Heart left ventricle (tissue), 16 donors: ENCODE results near the gene BRIX1. TPM values are rescaled to one million over a fixed set of nuclear protein-coding genes. Genes with fewer than 3 reads are reported as not detected.

Experiments
- ATAC-seq, 4 donors: fragments of 200-7000 bp; cut with Tn5 transposase; one replicate each; pipeline ENCODE4 v1.9.1; 2020 to 2022; ENCODE audit warnings: moderate library complexity in 4 of 4, mild to moderate bottlenecking in 3 of 4, moderate number of reproducible peaks in 1 of 4
- DNase-seq, 5 donors: peaks; one replicate each; pipeline ENCODE4 v3.0.0-alpha.2; 2020
- H3K27ac ChIP-seq, 12 donors: fragments of 200-600 bp; sonication (generic) in 4 of 12; one replicate each; pipeline versions ENCODE4 v1.5.0 to v1.8.0; 2016 to 2022; ENCODE audit warnings: mild to moderate bottlenecking in 2 of 12
- H3K27me3 ChIP-seq, 9 donors: fragments of 200-600 bp; sonication (generic) in 2 of 9; one replicate each; pipeline versions ENCODE4 v1.5.1 to v1.8.0; 2016 to 2022; ENCODE audit warnings: mild to moderate bottlenecking in 3 of 9
- H3K36me3 ChIP-seq, 9 donors: fragments of 200-600 bp; sonication (generic) in 2 of 9; one replicate each; pipeline versions ENCODE4 v1.5.0 to v1.8.0; 2018 to 2022; ENCODE audit warnings: mild to moderate bottlenecking in 2 of 9
- H3K4me1 ChIP-seq, 12 donors: fragments of 200-600 bp; sonication (generic) in 4 of 12; one replicate each; pipeline versions ENCODE4 v1.5.0 to v1.8.0; 2016 to 2022; ENCODE audit warnings: mild to moderate bottlenecking in 3 of 12
- H3K4me3 ChIP-seq, 12 donors: fragments of 200-600 bp; sonication (generic) in 4 of 12; one replicate each; pipeline versions ENCODE4 v1.5.0 to v1.8.0; 2017 to 2022; ENCODE audit warnings: mild to moderate bottlenecking in 9 of 12, moderate library complexity in 4 of 12
- H3K9me3 ChIP-seq, 12 donors: fragments of 200-600 bp; sonication (generic) in 4 of 12; one replicate each; pipeline versions ENCODE4 v1.5.0 to v1.8.0; 2016 to 2022; ENCODE audit warnings: mild to moderate bottlenecking in 1 of 12
- CTCF ChIP-seq, 12 donors: fragments of 200-600 bp; sonication (generic) in 4 of 12; IDR thresholded peaks; one replicate each; pipeline versions ENCODE4 v1.5.0 to v1.8.0; 2018 to 2022; ENCODE audit warnings: antibody characterized with exemption in 12 of 12, mild to moderate bottlenecking in 5 of 12
- POLR2A ChIP-seq, 2 donors: fragments of 450-650 bp; IDR thresholded peaks; one replicate each; pipeline ENCODE4 v1.6.1; 2017; ENCODE audit warnings: antibody characterized with exemption in 2 of 2, mild to moderate bottlenecking in 2 of 2, moderate library complexity in 2 of 2
- WGBS, 4 donors: extraction: QIAGEN DNeasy Blood & Tissue Kit in 2 of 4; methylation state at CpG; one replicate each; pipeline versions ENCODE4 v1.1.5 to v1.1.7; 2013 to 2018; 5-methylcytosine and 5-hydroxymethylcytosine counted together
- intact Hi-C, 10 donors: fragments of 100-400 bp; cut with DNase I; formaldehyde crosslinking; loops; one replicate each; pipeline versions ENCODE4 v1.11.1 to v1.14.2; 2022
- long read RNA-seq, 3 donors: library from polyadenylated mRNA; unstranded; transcript quantifications; one replicate each; pipeline ENCODE4 v2.0.0, GENCODE V29; 2020 to 2021
- polyA plus RNA-seq, 2 donors: library from polyadenylated mRNA; stranded (reverse); fragments of 200-250 nt; gene quantifications; one replicate each; pipeline ENCODE4 v1.2.3, GENCODE V29; 2013
- total RNA-seq, 9 donors: library from RNA; depleted of rRNA in 2 of 9; stranded (reverse); fragments of >200 nt in 2 of 9; fragmentation: NEBNext Ultra II Directional in 3 of 9; extraction: Animal tissue kit (Norgen Biotek cat#: 25700) in 3 of 9; gene quantifications; one replicate each; pipeline versions ENCODE4 v1.1.0 to v1.2.4, GENCODE V29; 2016 to 2023
- donor health status: ischemic (EF 13 %, LVEDD 7.1; RV severe dilation, severe dysfunction).
- donor health status: healthy with polysubstance abuse.
- donor health status: DM: no; HTN: yes; CAD: no.
- donor health status: DM: no; HTN: no; CAD: no.
- donor health status: ischemic (EF 25% LVEDD 6.9; RV normal size, moderate dysfunction).
- donor health status: ischemic (EF 25% LVEDD 5.7; RV mildly dilated, moderate dysfunction).
- donor health status: healthy.
- donor health status: DM: yes; HTN: yes; CAD: no.
- donor health status: ischemic (EF 35%, LVEDD 5.7; RV mildly dilated, moderate dysfunction).
- donor health status: nonischemic (EF 11% LVEDD 7.7; RV severe dilation, severe dysfunction).
- donor health status: DM: yes; HTN: yes; CAD: no.
- donor health status: PGD.
- donor health status: ischemic (EF 29% LVEDD 5.4; RV normal size, mild dysfunction).
- donor health status: nonischemic (EF 23%, LVEDD 6.1; RV moderate dilation, normal function).

The BRIX1 gene
- 10 to 100 TPM; 10.5 to 19.6 (median 14.5) TPM for total RNA-seq
- 10 to 100 TPM; 10.2 to 14.9 TPM for polyA plus RNA-seq
- long read RNA-seq, donor 1, transcript BRIX1-201 (10 exons, 1,926 nt): major isoform, 12 of 13 reads
- long read RNA-seq, donor 1, partial matches to known transcripts: 0 of 13 reads
- long read RNA-seq, donor 1, other reads (novel, unspliced or antisense): 1 of 13 reads
- long read RNA-seq, donor 2, transcript BRIX1-201 (10 exons, 1,926 nt): major isoform, 70 of 72 reads
- long read RNA-seq, donor 2, partial matches to known transcripts: 0 of 72 reads
- long read RNA-seq, donor 2, other reads (novel, unspliced or antisense): 2 of 72 reads
- long read RNA-seq, donor 3, transcript BRIX1-201 (10 exons, 1,926 nt): major isoform, 20 of 22 reads
- long read RNA-seq, donor 3, partial matches to known transcripts: 0 of 22 reads
- long read RNA-seq, donor 3, other reads (novel, unspliced or antisense): 2 of 22 reads

GRCh38 chr5:34915139-34915855 is at the start of gene BRIX1, which contains the start of gene RAD1:
TSS of gene BRIX1 (plus strand) at chr5:34915711. CDS start at chr5:34915739, 28 bp downstream.
TSS of gene RAD1 (minus strand) at chr5:34915504. CDS start at chr5:34914892, 612 bp downstream.
- DNase-seq: peak; percentile 96 to 98 (median 98)
- peaks cover 7 to 36% (median 24%) of the 10 kb centered on the region in 12 donors for H3K4me1 ChIP-seq
- intact Hi-C loops: loop anchor here in 3 of 10 donors (1.0 to 10.0 kb wide), 5 partner anchors 14 to 910 kb away; partner anchors contain the start of genes AMACR (in 2 of the 3), DNAJC21 (in 2 of the 3) and RAI14 (in 1 of the 3)

GRCh38 chr5:34866989-34867471 is 48.5 kb upstream of the BRIX1 start:
- ATAC-seq (no peak), DNase-seq (no peak)
- H3K9me3 ChIP-seq: no peaks in the 10 kb centered on the region
- peaks cover 0 to 11% (median 0%) of the 10 kb centered on the region in 12 donors for H3K4me1 ChIP-seq
- H3K27me3 ChIP-seq: no peaks in the 10 kb centered on the region
- intact Hi-C loops: no loop called here
- H3K4me3 ChIP-seq: no peak overlapping the region
- 74 to 85% (median 84%) methylated on average over 3 of the region's 3 CpGs for WGBS, 4 donors
- no peak for TF ChIP-seq POLR2A (IDR thresholded peaks at IDR 0.05)
- TF ChIP-seq CTCF (IDR thresholded peaks at IDR 0.05): no peak
- H3K36me3 ChIP-seq: no peaks in the 10 kb centered on the region
- no peak overlapping the region for H3K27ac ChIP-seq

More at GRCh38 chr5:34915139-34915855, at the start of gene BRIX1, which contains the start of gene RAD1:
- Histone ChIP-seq H3K4me3 (peak within 1 kb of the TSS; percentile 57 to 97 (median 84)), H3K9me3 (no peaks in the 10 kb centered on the region), H3K36me3 (peaks cover 0 to 45% (median 31%) of the 10 kb centered on the region in 9 donors), H3K27ac (peak within 1 kb of the TSS; percentile 61 to 92 (median 88)), H3K27me3 (no peaks in the 10 kb centered on the region)
- peak; percentile 100 for ATAC-seq
- WGBS, 4 donors: 0 to 1% (median 0%) methylated on average over 42 to 67 of the region's 67 CpGs
- TF ChIP-seq POLR2A (IDR thresholded peaks at IDR 0.05) (peak in 1 of 2 donors; percentile 37), CTCF (IDR thresholded peaks at IDR 0.05) (peak in 6 of 12 donors; percentile 16 to 48 (median 32))

GRCh38 chr5:34867660-34868059 is 47.9 kb upstream of the BRIX1 start:
- peaks cover 0 to 11% (median 0%) of the 10 kb centered on the region in 12 donors for H3K4me1 ChIP-seq
- ATAC-seq (no peak), DNase-seq (no peak)
- WGBS, 4 donors: 82 to 89% (median 85%) methylated on average over 3 of the region's 3 CpGs
- no peaks in the 10 kb centered on the region for H3K27me3 ChIP-seq
- no peak overlapping the region for H3K4me3 ChIP-seq
- no peaks in the 10 kb centered on the region for H3K36me3 ChIP-seq
- intact Hi-C loops: no loop called here
- TF ChIP-seq CTCF (IDR thresholded peaks at IDR 0.05) (no peak), POLR2A (IDR thresholded peaks at IDR 0.05) (no peak)
- no peak overlapping the region for H3K27ac ChIP-seq
- H3K9me3 ChIP-seq: no peaks in the 10 kb centered on the region
